Measurements from ENCODE around the gene ZNF710. TPM values are rescaled to one million over a fixed set of nuclear protein-coding genes. Genes with fewer than 3 reads are reported as not detected.

Gene ZNF710
- polyA plus RNA-seq, 1 of the 3 experiments (the other 2 are of a cell fraction): 2.7 TPM

DNA sequence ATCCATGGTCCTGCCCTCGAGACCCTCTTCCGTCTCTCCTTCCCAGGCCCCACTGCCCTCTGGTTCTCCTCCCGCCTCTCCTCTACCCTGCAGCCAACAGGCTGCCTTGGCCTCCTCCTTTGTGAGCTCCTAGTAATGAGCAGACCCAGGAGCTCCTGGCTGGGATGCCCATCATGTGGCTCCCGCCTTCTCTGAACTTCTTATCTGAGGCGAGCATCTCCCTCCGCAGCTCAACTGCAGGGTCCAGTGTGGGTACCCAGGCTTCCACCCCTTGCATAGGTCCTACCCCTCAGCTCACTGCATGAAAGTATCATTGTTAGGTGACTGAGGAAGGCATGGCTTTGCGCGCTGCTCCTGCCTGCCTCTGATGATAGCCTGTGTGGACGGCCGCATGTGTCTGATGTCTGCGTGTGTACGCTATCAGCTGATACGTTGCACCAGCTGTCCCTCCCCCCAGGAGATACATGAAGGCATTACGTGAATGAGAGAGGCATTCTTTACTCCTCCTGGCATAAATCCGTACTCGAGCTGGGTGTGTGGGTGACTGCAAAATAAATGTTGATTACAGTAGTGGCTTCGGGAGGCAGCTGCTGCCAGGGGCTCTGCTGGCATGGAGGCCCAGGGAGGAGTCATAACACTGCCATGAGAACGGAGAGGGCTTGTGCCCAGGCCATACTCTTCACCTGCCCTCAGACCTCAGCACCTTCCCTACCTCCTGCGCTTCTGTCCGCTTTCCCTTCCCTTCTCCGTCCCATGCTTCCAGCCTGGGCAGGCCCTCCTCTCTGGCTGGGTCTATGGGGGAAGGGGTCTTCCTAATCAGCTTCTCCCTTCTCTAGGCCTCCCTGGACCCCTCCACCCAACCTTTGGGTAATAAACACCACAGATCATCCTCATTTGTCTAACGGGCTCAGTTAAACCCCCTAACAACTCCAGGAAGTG is 48.8 kb downstream of the ZNF710 start:
- Histone ChIP-seq H3K36me3 (replicated peaks in 1 of 2; ENCODE audit: control insufficient read depth in 1 of 2, insufficient read depth in 2 of 2, low read length in 1 of 2) (no peaks in the 10 kb centered on the region), H3K9ac (no peak overlapping the region), H3K79me2 (ENCODE audit: insufficient read depth) (no peaks in the 10 kb centered on the region), H2AFZ (ENCODE audit: low read depth) (no peak overlapping the region), H3K9me2 (no peaks in the 10 kb centered on the region), H3K4me1 (ENCODE audit: control insufficient read depth in 1 of 2, insufficient read depth in 2 of 2, low read depth in 1 of 2, low read length in 1 of 2) (peaks cover 0 to 23% of the 10 kb centered on the region in 2 experiments; a peak in 1 of 4 replicates), H3K27ac (ENCODE audit: low read depth in 2 of 2, low read length in 1 of 2) (no peak overlapping the region), H3K27me3 (ENCODE audit: insufficient read depth) (no peaks in the 10 kb centered on the region), H3K4me2 (no peak overlapping the region), H4K20me1 (ENCODE audit: insufficient read depth) (no peaks in the 10 kb centered on the region), H3F3A (replicated peaks; ENCODE audit: insufficient read depth) (no peaks in the 10 kb centered on the region), H3K9me3 (no peaks in the 10 kb centered on the region), H3K4me3 (ENCODE audit: low read depth in 2 of 2, low read length in 1 of 2) (no peak overlapping the region)
- no peak for DNase-seq
- CTCF ChIA-PET: interaction anchor here (1.5 kb wide), 1 partner anchor 11 kb away, joined by 4 read pairs; no protein-coding TSS in a partner anchor
- WGBS (ENCODE audit: low lambda C conversion rate): 92% methylated on average over 22 of the region's 22 CpGs
- TF ChIP-seq EZH2phosphoT487 (IDR thresholded peaks at IDR 0.05; ENCODE audit: borderline replicate concordance, low read depth) (no peak), TCF12 (IDR thresholded peaks at IDR 0.05) (no peak), POLR2AphosphoS5 (IDR thresholded peaks at IDR 0.05; ENCODE audit: low read depth, low read length) (no peak), TEAD4 (IDR thresholded peaks at IDR 0.05; ENCODE audit: borderline replicate concordance, insufficient read depth) (no peak), EP300 (IDR thresholded peaks at IDR 0.05; ENCODE audit: borderline replicate concordance in 1 of 2, low read depth in 1 of 2, low read length in 1 of 2) (no peak)
- TF ChIP-seq, protein P1, sequence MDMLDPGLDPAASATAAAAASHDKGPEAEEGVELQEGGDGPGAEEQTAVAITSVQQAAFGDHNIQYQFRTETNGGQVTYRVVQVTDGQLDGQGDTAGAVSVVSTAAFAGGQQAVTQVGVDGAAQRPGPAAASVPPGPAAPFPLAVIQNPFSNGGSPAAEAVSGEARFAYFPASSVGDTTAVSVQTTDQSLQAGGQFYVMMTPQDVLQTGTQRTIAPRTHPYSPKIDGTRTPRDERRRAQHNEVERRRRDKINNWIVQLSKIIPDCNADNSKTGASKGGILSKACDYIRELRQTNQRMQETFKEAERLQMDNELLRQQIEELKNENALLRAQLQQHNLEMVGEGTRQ (IDR thresholded peaks at IDR 0.05; ENCODE audit: borderline replicate concordance, low read depth, low read length): no peak
- POLR2A ChIA-PET: no interaction called here

DNA sequence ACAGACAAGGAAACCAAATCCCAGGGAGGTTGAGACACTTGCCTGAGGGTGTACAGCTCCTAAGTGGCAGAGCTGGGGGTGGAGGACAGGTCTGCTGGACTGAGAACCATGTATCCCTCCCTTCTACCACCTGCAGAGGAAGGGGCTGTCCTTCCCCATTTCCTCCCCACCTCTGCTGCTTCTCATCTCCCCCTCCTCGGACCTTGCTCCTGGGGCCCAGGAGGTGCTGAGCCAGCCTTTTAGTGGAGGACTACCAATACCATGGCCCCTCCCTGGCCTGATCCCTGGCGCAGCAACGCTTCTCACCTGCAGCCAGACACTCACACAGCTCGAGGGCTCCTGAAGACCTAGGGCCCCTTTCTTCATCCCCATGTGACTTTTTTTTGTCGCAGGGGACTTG is 50.8 kb downstream of the ZNF710 start:
- CTCF ChIA-PET: interaction anchor here (0.9 kb wide), 1 partner anchor 140 kb away, joined by 3 read pairs; no protein-coding TSS in a partner anchor

More for the DNA sequence above, 50.8 kb downstream of the ZNF710 start:
- no peaks in the 10 kb centered on the region for H3F3A ChIP-seq (replicated peaks; ENCODE audit: insufficient read depth)
- DNase-seq: no peak
- H3K27me3 ChIP-seq (ENCODE audit: insufficient read depth): no peaks in the 10 kb centered on the region
- TF ChIP-seq GABPA (IDR thresholded peaks at IDR 0.05; ENCODE audit: low read depth): no peak
- TF ChIP-seq POLR2AphosphoS5 (IDR thresholded peaks at IDR 0.05; ENCODE audit: low read depth, low read length): no peak
- TF ChIP-seq, protein P2, sequence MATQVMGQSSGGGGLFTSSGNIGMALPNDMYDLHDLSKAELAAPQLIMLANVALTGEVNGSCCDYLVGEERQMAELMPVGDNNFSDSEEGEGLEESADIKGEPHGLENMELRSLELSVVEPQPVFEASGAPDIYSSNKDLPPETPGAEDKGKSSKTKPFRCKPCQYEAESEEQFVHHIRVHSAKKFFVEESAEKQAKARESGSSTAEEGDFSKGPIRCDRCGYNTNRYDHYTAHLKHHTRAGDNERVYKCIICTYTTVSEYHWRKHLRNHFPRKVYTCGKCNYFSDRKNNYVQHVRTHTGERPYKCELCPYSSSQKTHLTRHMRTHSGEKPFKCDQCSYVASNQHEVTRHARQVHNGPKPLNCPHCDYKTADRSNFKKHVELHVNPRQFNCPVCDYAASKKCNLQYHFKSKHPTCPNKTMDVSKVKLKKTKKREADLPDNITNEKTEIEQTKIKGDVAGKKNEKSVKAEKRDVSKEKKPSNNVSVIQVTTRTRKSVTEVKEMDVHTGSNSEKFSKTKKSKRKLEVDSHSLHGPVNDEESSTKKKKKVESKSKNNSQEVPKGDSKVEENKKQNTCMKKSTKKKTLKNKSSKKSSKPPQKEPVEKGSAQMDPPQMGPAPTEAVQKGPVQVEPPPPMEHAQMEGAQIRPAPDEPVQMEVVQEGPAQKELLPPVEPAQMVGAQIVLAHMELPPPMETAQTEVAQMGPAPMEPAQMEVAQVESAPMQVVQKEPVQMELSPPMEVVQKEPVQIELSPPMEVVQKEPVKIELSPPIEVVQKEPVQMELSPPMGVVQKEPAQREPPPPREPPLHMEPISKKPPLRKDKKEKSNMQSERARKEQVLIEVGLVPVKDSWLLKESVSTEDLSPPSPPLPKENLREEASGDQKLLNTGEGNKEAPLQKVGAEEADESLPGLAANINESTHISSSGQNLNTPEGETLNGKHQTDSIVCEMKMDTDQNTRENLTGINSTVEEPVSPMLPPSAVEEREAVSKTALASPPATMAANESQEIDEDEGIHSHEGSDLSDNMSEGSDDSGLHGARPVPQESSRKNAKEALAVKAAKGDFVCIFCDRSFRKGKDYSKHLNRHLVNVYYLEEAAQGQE (IDR thresholded peaks at IDR 0.05; ENCODE audit: low read depth, low read length): no peak
- TF ChIP-seq CHD2 (IDR thresholded peaks at IDR 0.05; ENCODE audit: low read length, partially characterized antibody): no peak
- TF ChIP-seq MEF2A (IDR thresholded peaks at IDR 0.05; ENCODE audit: borderline replicate concordance, low read depth): no peak
- TF ChIP-seq, protein P1 (IDR thresholded peaks at IDR 0.05; ENCODE audit: borderline replicate concordance, low read depth, low read length): no peak
- TF ChIP-seq EP300 (IDR thresholded peaks at IDR 0.05; ENCODE audit: borderline replicate concordance in 1 of 2, low read depth in 1 of 2, low read length in 1 of 2): no peak
- no peak for TF ChIP-seq YY1 (IDR thresholded peaks at IDR 0.05; ENCODE audit: low read depth)
- no peak for TF ChIP-seq SMC3 (IDR thresholded peaks at IDR 0.05; ENCODE audit: low read depth, low read length)
- no peak for TF ChIP-seq RXRA (IDR thresholded peaks at IDR 0.05; ENCODE audit: borderline replicate concordance, low read depth)
- TF ChIP-seq EZH2phosphoT487 (IDR thresholded peaks at IDR 0.05; ENCODE audit: borderline replicate concordance, low read depth): no peak
- no peak for TF ChIP-seq FOXM1 (IDR thresholded peaks at IDR 0.05; ENCODE audit: low read depth)
- no peak for TF ChIP-seq RAD21 (IDR thresholded peaks at IDR 0.05; ENCODE audit: low read length)
- TF ChIP-seq, protein P3, sequence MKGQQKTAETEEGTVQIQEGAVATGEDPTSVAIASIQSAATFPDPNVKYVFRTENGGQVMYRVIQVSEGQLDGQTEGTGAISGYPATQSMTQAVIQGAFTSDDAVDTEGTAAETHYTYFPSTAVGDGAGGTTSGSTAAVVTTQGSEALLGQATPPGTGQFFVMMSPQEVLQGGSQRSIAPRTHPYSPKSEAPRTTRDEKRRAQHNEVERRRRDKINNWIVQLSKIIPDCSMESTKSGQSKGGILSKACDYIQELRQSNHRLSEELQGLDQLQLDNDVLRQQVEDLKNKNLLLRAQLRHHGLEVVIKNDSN (IDR thresholded peaks at IDR 0.05; ENCODE audit: borderline replicate concordance, low read depth): no peak
- no peak for TF ChIP-seq MXI1 (IDR thresholded peaks at IDR 0.05; ENCODE audit: low read depth, low read length)
- no peak for TF ChIP-seq TCF12 (IDR thresholded peaks at IDR 0.05)
- TF ChIP-seq TEAD4 (IDR thresholded peaks at IDR 0.05; ENCODE audit: borderline replicate concordance, insufficient read depth): no peak
- no peak for TF ChIP-seq RCOR1 (IDR thresholded peaks at IDR 0.05; ENCODE audit: low read length)
- no peak overlapping the region for H3K4me2 ChIP-seq
- POLR2A ChIA-PET: no interaction called here
- H3K9me3 ChIP-seq: no peaks in the 10 kb centered on the region
- peaks cover 0 to 23% of the 10 kb centered on the region in 2 experiments; a peak in 1 of 4 replicates for H3K4me1 ChIP-seq (ENCODE audit: control insufficient read depth in 1 of 2, insufficient read depth in 2 of 2, low read depth in 1 of 2, low read length in 1 of 2)
- 90% methylated on average over 5 of the region's 5 CpGs for WGBS (ENCODE audit: low lambda C conversion rate)
- H3K27ac ChIP-seq (ENCODE audit: low read depth in 2 of 2, low read length in 1 of 2): no peak overlapping the region
- H2AFZ ChIP-seq (ENCODE audit: low read depth): no peak overlapping the region
- H3K4me3 ChIP-seq (ENCODE audit: low read depth in 2 of 2, low read length in 1 of 2): no peak overlapping the region
- no peaks in the 10 kb centered on the region for H3K36me3 ChIP-seq (replicated peaks in 1 of 2; ENCODE audit: control insufficient read depth in 1 of 2, insufficient read depth in 2 of 2, low read length in 1 of 2)
- H3K79me2 ChIP-seq (ENCODE audit: insufficient read depth): no peaks in the 10 kb centered on the region
- no peaks in the 10 kb centered on the region for H4K20me1 ChIP-seq (ENCODE audit: insufficient read depth)
- no peak overlapping the region for H3K9ac ChIP-seq
- H3K9me2 ChIP-seq: no peaks in the 10 kb centered on the region
